Measurements from ENCODE around the gene TECPR1.

DNA sequence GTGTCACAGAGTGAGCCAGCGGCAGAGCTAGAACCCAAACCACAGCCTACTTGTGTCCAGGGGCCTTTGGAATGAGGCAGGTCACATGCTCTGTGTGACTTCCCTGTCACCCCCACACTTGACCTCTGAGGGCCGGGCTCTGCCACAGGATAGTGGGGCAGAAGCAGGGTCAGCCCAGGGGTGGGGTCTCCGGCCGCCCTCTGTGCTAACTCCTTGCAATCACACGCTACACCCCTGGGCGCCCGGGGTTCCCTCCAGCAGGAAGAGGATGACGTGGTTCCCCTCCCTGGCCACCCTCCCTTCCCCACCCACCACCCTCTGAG lies 19.8 kb downstream of the TECPR1 start:
- TF ChIP-seq, protein P1, sequence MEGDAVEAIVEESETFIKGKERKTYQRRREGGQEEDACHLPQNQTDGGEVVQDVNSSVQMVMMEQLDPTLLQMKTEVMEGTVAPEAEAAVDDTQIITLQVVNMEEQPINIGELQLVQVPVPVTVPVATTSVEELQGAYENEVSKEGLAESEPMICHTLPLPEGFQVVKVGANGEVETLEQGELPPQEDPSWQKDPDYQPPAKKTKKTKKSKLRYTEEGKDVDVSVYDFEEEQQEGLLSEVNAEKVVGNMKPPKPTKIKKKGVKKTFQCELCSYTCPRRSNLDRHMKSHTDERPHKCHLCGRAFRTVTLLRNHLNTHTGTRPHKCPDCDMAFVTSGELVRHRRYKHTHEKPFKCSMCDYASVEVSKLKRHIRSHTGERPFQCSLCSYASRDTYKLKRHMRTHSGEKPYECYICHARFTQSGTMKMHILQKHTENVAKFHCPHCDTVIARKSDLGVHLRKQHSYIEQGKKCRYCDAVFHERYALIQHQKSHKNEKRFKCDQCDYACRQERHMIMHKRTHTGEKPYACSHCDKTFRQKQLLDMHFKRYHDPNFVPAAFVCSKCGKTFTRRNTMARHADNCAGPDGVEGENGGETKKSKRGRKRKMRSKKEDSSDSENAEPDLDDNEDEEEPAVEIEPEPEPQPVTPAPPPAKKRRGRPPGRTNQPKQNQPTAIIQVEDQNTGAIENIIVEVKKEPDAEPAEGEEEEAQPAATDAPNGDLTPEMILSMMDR (IDR thresholded peaks at IDR 0.05) = no peak
- TF ChIP-seq CBX8 (IDR thresholded peaks at IDR 0.05) (no peak), RARB (CRISPR knock-in tag; IDR thresholded peaks at IDR 0.05) (no peak), HDAC2 (IDR thresholded peaks at IDR 0.05) (no peak), JUNB (IDR thresholded peaks at IDR 0.05) (no peak)
